Smooth muscle cell of the brain vasculature (primary cell): ENCODE measurements around the gene RBMS1.
"Not testable (repeated sequence)": the region's sequence is repeated elsewhere in the genome, so short reads cannot be mapped to it uniquely, and the experiment has no call there.

ENCODE experiments used
- DNase-seq: peaks from one replicate; pipeline ENCODE4 v3.0.0-alpha.2; 2012; ENCODE audit warnings: low read depth, low spot score

RBMS1 gene

GRCh38 chr2:160469621-160470204 lies 23.9 kb downstream of the RBMS1 start:
- DNase-seq, result no peak

DNA sequence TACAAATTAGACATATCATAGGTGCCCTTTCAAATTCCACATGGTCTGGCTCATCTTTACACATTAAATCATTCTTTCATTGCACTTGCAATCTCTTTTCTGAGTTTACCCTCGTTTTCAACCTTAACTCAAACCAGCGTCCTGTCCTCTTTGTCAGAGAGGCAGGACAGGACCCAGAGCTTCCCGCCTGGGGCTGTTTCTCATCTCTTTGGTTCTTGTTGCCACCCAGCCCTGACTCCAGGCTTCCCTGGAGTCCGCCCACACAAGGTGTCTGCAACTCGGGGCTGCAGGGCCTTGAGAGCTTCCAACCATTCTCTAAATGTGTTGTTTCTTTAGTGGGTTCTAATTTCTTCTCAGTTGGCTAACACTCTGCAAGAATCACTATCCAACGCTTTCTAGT lies 24.4 kb downstream of the RBMS1 start:
- no peak for DNase-seq

- DNase-seq, result no peak
These were observed 26.5 kb downstream of the RBMS1 start for GRCh38 chr2:160467086-160467485.

- no peak for DNase-seq
These were observed 28.2 kb downstream of the RBMS1 start for GRCh38 chr2:160465406-160465805.

DNA sequence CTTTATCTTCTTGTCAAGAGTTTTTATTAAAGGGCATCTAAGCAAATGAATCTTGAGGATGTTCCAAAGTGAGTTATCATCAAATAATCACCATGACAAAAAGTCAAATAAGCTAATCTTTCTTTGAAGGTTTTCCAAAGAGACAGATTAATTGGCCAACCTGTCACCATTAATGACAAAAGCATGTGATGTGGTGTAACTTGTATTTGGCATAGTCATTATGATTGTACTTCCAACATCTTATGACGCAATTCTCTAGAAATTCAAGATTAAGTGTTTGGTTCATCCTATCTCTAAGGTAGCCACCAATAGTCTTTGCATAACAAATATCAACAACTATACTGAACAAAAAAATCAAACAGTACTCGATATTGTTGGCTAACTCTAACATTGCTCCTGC lies 28.6 kb downstream of the RBMS1 start:
- DNase-seq, result no peak

DNA sequence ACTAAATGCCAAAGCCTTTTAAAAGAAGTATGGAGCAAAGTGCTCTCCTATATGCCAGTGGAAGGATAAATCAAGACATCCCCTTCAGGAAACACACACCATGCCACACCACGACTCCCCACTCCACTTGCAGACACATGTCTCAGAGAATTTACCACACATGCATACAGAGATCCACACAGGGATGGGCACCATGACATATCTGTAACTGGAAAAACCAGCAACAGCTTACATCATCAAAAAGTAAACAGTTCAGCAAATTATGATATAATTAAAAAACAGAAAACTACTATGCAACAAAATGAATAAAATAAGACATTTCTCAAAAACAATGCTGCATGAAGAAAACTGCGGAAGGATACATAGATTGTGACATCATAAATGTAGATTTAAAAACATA lies 29.6 kb downstream of the RBMS1 start:
- no peak for DNase-seq

DNA sequence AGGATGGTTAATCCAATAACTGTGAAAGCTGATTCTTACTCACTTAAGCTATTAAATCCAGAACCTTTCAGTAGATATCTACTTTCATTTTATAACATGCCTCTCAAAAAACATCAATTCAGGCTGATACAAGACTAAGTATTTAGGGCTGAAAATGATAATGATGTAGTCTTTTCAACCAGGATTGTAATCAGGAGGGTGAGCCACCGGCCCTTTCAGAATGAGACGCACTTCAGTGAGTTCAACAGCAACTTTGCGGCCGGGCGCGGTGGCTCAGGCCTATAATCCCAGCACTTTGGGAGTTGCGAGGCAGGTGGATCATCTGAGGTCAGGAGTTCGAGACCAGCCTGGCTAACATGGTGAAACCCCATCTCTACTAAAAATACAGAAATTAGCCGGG lies 30.4 kb downstream of the RBMS1 start:
- DNase-seq, result no peak

DNA sequence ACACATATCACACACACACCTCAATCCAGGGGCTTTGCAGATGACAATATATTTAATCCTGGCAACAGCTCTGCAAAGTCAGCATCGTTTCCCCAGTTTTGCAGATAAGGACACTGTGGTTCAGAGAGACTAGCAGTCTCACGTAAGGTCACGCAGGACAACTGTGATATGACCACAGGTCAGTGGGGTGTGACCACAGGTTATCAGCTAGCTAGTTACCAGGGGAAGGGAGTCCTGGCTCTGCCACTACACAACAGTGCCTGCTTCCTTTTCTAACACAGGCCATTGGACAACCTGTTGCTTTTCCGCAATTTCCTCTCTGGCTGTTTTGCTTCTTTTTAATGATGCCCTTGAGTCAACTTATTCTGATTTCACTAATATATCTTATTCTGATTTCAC lies 33.3 kb downstream of the RBMS1 start:
- DNase-seq, result no peak

- DNase-seq, result no peak
These were observed 33.9 kb downstream of the RBMS1 start for GRCh38 chr2:160459538-160460332.

DNA sequence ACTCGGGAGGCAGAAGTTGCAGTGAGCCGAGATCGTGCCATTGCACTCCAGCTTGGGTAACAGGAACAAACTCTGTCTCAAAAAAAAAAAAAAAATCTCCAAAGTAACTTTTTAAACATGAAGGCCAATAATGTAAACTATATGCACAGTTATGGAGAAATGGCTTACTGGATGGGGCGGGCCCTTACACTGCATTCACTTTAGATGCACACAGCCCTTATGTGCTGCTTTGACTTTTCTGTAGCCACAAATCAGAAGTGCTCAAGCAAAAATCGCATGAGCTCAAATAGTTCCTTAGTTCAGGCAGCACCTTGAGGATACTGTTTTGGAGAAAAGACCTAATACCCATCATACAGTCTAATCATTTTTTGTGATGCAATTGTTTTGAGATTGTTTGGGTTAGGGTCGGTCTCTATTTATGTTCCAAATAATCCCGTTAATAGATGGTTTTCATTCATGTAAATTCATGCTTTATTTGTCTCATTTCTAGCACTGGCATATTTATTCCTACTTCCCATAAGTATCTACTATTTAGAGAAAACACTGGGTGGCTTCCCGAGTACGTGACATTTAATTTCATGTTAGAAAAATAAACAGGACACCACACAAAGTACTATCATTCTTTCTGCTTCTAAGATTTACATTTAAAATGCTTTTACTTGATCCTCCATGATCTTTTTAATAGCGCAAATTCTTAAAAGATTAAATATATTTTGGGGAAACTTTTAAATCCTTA lies 34.7 kb downstream of the RBMS1 start:
- no peak for DNase-seq

DNA sequence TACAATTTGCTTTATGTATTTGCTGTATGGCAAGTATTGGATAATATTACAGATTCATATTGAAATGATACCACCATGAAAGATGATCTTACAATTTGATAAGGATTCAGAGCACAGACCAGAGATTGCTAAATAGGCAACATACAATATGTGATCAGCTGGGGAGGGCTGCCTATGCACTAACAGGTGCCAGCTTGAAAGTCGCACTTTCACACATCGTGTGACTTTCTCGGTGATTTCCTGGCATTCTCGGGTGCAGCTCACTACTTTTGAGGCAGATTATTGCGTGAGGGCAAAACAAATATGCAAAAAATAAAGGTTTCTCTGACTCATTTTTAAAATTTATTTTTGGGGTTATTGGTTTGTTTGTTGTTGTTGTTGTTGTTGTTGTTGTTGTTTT lies 36.0 kb downstream of the RBMS1 start:
- DNase-seq, result no peak

DNA sequence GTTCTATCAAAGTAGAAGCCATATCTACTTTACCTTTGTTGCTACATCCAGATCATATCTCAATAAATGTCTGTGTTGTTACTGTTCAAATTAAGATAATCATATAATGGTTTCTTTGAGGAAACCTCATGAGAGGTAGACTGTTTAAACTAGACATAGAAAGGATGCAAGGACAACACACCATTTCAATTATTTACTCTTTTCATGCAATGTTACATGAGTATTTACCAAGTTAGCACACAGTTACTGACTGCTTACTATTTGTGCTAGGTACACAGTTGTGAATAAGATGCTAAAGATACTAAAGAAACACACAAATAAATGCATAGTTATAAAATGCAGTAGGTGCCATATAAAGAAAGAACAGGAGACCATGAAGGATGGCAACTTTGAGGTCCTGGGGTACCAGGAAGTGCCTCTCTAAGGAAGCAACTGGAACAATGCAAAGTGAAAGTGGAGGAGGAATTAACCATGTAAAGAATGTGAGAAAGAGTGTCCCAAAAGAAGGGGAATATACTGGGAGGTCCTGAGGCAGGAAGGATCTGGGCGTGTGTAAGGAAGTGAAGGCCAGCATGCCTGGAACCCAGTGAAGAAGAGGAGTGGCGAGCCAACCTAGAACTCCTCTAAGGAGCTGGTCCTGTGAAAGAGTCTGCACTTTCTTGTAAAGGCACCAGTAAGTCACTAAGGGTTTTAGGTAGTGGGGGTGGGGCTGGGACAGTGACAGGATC lies 39.4 kb downstream of the RBMS1 start:
- no peak for DNase-seq

DNA sequence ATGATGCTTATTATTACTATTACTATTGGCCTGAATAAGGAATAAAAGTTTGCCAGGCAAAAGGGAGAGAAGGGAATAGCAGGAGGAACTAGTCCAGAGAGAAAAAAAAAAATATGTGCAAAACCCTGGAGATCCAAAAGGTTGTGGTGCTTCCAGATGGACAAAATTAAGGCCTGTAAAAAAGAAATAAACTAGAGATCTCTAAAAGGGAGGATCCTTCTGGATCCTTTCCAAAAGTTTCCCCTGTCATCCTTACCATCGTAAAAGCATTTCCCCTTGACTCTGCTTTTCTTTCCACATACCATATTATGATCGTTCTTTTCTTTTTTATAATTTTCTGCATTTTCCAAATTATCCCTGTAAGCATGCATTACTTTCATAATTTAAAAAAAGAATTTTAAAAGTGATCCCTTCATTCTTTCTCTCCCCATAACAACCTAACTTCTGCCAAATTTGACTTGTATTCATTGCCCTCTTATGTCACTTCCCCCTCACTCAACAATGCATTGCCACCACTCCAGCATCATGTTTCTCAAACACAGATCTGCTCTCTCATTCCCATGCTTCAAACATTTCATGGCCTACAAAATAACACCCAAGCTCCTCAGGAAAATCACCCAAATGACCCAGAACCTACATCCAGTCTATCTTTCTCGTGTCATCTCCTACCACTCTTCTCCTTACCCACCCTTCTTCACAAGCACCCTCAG lies 40.3 kb downstream of the RBMS1 start:
- no peak for DNase-seq

DNA sequence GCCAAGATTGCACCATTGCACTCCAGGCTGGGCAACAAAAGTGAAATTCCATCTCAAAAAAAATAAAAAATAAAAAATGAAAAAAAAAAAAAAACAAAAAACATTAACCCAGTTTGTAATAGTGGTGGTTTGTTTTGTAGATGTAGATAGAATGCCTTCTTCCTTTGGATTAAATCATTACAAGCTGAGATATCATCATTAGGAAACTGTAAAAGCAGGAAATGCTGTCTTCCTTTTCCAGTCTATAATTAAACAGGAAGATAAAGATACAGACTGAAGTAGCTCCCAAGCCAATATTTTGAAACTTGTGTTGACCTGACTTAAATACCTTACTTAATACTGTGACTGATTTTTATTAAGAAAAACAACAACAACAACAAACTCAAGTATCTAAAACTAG lies 43.1 kb downstream of the RBMS1 start:
- no peak for DNase-seq

GRCh38 chr2:160448821-160449220 lies 44.8 kb downstream of the RBMS1 start:
- not testable (repeated sequence) for DNase-seq

- no peak for DNase-seq
These were observed 47.9 kb downstream of the RBMS1 start for GRCh38 chr2:160445673-160446072.

GRCh38 chr2:160442603-160443002 lies 51.0 kb downstream of the RBMS1 start:
- no peak for DNase-seq

DNA sequence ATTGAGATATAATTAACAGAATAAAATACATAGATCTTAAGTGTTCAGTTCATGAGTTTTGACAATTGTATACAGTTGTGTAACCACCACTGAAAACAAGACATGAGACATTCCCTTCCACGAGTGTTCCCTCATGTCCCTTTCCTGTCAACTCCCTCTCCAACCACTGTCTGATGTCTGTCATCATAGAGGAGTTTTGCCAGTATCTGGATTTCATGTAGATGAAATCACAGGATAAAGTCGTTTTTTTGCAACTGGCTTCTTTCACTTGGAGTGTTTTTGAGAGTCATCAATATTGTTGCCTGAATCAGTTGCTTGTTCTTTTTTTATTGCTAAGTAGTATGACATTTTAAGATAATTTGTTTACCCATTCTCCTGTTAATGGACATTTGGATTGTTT lies 52.7 kb downstream of the RBMS1 start:
- DNase-seq, result no peak

GRCh38 chr2:160439038-160439437 lies 54.6 kb downstream of the RBMS1 start:
- DNase-seq, result not testable (repeated sequence)

GRCh38 chr2:160437273-160437672 lies 56.3 kb downstream of the RBMS1 start:
- DNase-seq, result no peak

GRCh38 chr2:160434254-160434948 lies 59.2 kb downstream of the RBMS1 start:
- DNase-seq, result no peak
